GM21367 (cell line): Measurements from ENCODE around the gene NAALADL2.

Experiments
- ATAC-seq: cut with Tn5 transposase; IDR thresholded peaks from one replicate; pipeline ENCODE4 v1.9.1; 2021; ENCODE audit not compliant: unreplicated experiment

Gene NAALADL2

DNA sequence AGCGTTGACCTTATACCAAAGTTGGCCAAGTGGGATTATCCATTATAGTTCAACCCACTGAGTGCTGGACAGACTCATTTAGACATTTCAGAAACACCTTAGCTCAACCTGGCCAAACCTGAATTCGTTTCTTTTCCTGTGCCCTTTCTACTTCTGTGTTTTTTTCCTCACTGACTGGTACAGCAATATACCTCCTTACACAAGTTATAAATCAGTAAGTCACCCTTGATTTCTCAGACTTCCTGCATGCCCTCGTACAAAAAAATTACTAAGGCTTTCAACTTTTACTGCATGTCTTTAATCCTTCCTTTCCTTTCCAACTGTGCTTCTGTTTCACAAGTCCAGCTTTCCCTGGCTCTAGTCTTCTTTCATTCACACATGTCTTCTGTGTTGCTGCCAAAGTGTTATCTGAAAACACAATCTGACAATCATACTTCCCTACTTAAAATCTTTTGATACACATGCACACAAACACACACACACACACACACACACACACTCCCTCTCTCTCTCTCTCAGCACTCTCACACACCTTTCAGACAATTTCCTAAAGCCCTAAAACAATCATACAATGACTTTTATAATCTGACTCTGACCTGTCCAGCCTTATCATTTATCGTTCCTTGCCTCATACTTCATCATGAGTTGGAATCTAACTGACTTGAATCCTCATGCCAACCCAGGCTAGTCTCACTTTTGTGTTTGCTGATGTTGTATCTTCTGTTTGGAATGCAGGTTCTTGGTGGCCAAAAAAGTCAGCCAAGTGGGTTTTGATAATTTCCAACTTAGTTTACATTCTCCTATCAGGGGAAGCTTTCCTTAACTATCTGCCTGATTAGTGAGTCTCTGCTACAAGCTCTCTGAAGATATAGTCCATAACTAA is 436.4 kb downstream of the NAALADL2 start:
- ATAC-seq: no peak

DNA sequence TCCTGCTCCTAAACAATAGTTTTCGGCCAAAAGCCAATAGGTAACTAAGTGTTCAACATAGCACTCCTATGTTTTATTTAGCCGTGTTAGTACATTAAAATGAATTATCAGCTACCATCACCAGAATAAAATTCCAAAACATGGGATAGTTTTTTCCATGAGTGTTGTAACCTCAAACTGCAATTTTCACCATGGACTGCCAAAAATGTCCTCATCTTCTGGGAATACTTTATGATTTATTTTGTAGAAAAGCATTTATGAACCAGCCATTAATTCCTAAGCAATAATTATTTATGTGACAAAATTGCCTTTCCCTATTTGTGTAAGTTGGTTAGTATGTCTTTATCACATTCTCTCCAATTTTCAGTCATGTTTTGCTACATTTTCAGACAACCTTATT is 438.1 kb downstream of the NAALADL2 start:
- no peak for ATAC-seq

DNA sequence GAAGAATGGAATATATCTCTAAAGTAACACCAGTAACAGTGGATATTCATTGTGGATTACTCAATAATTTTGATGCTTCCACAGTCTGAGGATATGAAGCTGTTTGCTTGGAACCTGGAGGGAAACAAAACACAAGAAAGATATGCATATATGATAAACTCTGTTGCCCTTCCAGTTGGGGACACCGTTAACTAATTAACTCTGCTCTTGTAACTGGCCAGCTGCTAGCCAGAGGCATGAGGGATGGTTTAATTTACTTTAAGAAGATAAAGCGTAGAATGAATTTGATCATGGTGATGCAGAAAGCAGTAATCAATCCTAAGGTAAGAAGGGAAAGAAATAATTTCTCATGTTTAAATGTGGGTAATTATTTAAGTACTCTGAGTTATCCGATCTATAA is 442.6 kb downstream of the NAALADL2 start:
- no peak for ATAC-seq

DNA sequence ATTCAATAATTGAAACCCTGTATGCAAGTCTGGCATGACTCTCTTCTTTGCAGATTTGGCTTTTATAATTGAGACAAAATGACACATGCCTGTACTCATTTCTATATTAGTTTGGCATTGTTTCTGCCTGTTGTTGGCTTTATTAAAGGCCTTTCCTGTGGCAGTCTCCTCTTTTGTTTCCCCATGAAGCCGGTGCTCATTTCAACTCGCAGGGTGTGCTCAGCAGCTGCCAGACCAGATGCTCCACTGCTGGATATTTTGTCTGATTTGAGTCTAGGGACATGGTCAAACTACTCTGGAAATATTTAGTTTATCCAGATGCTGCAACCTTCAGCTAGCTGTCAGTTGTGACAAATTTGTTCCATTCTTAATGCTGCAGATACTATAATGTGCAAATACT is 445.3 kb downstream of the NAALADL2 start:
- no peak for ATAC-seq

DNA sequence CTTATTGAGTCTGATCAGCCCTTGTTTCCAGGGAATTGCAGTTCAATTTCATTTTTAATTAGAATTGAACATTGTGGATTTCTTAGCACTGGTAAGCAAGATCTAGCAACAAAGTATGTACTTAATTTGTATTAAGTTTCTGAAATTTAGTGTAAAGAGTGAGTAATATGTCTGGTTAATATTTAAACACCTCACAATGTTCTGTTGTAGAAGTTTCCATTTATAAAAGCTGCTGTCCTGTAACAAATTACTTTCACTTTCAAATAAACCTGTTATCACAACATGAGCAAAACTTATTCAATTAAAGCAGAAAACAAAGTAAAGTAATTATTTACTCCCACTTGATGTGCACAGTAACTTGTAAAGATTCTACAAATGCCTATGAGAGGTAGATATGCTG is 448.5 kb downstream of the NAALADL2 start:
- peak; percentile 55 for ATAC-seq

DNA sequence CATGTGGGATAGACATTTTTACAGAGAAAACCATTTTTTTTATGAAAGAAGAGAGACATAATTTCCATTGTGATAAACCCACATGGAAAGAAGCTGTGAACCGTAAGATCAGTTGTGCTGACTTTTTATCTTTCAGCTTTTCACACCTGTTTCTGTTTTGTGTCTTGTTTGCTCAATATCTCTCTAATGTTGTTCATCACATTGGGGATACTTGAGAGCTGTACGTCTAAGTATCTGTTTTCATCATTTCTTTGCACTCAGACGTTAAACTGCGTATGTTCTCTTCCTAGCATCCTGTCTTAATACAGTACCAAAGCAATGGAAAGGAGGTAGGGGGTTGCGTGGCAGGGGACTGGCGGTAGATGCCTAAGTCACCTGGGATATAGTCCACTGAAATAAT is 449.0 kb downstream of the NAALADL2 start:
- ATAC-seq: no peak

DNA sequence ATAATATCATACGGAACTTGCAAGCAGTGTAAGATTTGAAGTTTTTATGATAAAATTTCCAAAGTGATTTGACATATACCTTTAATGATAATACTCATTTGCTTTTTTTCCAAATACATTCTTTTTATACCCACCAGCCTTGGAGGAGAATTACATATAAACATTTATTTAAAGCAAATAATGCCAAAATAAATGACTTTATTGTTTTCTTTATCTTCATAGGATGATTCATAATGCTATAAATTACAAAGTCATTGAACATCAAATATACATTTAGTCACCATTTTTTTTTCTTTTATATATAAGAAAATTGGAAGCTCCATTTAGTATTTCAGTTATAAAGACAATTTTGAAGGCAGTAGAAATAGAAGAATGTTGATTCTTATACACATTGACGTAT is 450.9 kb downstream of the NAALADL2 start:
- no peak for ATAC-seq

DNA sequence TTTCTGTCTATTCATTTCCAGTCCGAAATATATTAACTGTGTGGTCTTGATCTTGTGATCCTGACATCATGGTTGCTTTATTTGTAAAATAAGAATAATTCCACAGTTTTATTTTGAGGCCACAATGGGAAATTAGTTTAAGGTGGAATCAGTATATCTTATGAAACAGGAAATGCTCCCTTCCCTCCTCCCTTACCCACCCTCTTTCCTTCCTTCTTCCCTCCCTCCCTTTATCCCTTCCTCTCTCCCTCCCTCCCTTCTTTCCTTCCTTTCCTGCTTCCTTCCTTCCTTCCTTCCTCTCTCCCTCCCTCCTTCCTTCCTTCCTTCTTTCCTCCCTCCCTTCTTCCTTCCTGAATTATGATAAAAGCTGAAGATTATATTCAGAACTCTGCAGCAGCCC is 452.3 kb downstream of the NAALADL2 start:
- no peak for ATAC-seq

DNA sequence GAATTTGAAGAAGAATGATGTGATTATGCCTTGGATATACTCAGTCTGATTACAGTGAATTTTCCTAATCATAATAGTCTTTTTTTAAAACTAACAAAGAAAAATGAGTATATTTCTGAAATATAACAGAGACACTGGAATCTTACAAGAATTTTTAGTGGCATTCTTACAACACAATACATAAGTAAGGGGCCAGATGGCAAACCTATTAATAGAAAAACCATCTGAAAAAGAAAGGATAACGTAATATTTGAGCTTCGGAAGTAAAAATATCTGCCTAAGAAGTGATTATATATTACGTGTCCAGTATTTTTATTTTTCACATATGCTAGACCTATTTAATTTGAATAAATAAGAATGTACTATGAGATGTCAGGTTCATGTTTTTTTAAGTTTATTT is 452.8 kb downstream of the NAALADL2 start:
- ATAC-seq: no peak

DNA sequence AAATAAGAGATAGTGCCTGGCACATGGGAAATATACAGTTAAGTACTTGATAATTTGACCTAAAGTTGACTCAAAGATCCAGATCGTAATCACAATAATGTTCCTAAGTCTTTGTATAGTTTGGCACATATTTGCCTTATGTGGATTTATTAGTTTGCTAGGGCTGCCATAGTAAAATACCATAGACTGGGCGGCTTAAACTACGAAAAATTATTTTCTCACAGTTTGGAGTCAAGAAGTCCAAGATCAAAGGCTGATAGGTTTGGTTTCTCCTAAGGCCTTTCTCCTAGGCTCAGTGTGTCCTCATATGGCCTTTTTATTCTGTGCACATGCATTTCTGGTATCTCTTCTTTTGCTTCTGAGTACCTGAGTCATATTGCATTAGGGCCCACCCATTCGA is 453.7 kb downstream of the NAALADL2 start:
- no peak for ATAC-seq

DNA sequence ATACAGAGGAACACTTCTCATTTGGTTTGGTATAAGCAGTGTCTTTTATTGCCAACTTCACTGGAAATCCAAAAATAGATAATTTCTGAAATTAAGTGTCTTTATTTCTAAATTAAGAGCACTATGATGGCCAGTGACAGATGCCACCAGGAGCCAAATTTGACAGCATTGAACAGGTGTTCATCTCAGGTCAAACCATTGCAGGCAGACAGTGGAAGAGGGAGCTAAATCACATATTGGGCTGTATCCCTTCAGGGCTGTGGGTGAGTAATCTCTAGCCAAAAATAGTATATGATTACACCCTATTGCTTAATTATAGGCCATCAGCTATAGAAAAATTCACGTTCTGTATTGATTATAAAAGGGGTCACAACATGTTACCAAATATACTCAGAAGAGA is 457.7 kb downstream of the NAALADL2 start:
- ATAC-seq: no peak

DNA sequence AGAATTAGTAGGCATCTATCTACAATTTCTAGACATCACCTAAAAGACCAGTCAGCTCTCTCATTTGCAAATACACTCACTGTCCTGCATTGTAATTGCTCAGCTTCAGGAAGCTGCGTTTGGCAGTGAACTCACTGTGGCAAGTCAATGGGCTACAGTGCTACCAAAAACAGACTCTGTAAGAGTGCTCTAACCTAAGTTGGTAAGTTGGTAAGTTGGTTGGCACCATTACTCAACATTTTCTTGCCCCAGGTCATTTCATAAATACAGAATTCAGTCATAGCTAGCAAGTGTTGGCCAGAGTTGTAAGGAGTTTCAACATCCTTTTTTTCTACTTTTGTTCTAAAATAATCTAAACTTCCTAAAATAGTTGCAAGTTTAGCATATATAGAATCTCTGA is 466.3 kb downstream of the NAALADL2 start:
- no peak for ATAC-seq

DNA sequence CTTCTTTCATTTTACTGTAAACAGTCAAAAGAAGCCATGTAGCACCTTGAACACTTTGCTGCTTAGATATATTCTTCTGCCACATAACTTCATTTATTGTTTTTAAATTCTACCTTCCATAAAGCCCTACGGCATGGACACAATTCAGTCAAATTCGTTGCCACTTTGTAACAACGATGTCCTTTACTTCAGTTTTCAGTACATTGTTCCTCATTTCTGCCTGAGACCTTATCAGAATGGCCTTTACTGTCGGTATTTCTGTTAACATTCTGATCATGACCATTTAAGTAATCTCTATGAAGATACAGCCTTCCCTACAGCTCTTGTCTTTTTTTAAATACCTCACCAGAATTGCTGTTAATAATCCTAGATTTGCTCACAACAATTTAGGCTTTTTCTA is 466.9 kb downstream of the NAALADL2 start:
- no peak for ATAC-seq

DNA sequence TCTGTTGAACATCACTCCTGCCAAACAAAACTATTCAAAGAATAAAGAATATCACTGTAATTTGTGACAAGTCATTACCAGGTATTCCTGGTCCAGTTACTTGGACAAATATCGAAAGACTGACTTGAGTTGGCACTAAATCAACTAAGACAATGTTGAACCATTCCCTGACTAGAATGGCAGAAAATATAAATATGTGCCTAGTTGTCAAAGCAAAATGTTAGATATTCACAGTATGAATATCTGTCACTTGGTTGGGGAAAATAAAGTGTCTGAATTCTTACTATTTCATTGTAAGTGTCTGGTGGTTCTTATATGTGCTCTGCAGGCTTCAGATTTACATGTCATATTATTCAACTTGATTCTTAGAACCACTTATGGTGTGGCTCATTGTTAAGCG is 470.2 kb downstream of the NAALADL2 start:
- ATAC-seq: no peak

DNA sequence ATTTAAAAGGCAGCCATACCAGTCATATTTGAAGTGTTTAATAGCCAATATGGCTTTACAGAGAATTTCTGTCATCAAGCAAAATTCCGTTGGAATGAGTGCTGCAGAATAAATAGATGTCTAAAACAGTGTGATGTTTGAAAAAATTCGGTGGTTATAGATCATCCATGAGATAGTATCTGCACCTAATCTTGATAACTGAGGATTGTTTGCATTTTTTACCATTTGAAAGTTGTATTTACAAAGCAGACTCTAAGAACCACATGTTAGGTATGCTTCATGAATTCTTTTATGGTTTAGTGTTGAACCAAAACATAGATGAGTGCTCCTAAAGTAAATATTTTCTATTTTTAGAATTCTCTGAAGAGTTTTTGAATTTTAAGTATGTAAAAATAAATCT is 476.1 kb downstream of the NAALADL2 start:
- no peak for ATAC-seq

DNA sequence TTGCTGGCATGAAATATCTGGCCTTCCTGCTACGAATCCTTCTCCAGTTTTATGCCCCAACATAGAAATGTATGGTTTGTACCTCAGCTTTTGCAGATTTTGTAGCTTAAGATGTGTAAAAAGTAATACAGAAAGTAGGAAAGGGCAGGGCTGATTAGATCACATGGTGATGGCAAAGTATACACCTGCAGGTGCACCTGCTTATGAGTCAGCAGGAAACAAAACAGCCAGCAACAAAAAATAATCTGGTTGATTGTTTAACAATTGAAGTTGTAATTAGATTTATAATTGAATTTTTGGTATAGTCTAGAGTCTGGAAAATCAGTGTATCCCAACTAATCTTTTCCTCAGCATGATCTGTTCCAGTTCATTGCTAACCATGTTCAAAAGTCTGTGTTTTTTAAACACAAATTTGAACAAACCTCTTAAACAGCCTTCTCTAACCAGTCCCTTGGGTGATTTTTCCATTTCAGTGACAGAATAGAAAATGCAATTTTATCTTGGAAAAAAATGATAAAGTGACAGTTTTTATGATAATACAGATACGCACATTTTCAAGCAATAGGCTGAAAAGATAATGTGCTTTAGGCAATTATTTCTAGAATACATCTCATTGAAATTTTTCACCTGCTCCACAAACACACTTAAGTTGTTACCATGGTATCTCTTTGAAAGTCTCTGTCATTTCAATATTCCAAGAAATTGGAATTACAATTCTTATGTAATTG is 477.4 kb downstream of the NAALADL2 start:
- no peak for ATAC-seq

DNA sequence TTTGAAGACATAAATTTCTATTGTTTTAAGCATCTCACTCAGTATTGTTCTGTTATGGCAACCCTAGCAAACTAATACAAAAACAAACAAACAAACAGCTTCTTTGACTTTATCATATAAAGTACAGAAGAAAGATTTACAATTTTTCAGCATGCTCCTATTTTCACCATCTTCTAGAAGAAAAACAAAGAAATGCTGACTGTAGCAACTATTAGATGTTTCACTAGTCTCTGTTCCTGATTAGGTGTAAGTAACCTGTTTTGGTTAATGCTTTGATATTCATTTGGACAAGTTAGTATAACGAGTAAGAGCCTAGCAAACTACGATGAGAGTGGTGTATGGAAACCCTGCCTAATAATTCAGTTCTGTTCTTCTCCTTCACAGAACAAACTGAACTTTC is 478.5 kb downstream of the NAALADL2 start:
- ATAC-seq: no peak

DNA sequence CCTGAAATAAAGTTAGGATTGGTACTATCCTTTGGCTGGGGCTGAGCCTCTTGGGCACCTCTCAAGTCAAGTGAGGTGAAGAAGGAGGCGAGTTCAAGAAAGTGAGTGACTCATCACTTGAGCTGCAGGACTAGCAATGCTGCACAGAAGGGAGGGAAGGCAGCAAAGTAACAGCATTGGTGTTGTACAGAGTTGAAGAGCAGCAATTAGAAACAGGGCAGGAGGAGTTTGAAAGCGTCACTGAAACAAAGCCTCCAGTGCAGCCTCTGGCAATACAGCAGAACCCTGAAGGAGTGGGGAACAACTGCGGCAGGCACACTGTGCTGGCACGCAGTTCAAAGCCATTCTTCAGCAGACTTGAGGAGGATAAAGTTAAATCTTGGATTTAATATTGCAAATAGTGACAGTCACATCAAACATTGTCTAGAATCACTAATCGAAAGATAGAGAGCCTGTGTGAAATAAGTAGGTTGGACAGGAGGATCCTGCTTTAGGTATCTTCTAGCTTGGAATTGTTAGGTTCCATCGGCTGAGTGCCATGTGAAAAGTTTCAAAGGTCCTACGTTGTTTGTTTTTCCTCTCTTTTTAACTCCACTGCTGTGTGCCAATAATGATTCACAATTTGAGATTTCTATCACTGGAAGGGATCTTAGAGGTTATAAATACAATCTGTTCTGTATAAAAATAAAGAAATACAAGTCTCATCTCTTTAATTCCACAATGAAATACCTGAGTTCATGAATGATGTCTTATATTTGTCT is 479.8 kb downstream of the NAALADL2 start:
- ATAC-seq: no peak

DNA sequence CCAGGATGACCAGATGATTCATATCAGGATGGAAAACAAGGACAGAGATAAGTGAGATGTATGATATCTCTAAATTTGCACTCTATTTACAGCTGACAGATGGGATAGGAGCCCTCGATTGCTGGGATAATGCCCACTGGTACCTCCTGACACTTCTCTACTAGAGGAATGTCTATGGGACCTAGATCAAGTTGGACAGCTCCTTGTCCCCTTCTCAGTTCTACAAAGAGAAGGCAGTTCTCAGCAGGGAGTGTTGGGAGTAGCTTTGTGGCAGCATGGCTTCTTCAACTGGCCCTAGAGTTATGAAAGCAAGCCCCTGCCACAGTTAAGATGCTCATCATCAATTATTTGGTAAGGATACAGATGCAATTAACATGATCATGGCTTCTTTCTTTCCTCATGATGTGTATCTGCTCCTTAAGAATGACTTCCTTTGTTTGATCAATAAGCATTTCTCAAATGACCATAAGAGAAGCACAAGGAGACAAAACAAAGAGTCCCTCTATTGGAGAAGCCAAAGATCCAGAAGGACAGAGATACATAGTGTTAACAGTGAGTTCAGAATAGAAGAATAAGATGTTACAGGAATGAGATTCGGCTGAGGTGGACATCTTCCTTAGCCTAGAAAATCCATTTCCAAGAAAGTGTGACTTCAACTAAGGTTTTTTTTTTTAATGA is 481.3 kb downstream of the NAALADL2 start:
- no peak for ATAC-seq

DNA sequence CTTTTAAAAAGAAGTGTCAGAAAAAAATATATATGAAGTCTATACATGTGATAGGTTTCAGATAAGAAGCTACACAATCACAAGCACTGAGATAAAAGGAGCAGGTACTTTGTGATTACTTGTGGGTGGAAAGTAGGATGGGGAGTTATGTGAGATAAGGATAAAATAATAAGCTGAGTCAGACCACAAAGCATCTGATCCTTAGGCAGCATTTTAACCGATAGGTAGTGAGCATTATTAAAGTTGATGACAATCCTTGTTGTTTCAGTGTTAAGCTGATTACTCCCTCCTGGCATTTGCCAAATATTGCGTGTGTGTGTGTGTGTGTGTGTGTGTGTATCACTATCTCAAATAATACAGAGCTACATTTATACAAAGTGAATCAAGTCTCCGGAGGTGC is 483.1 kb downstream of the NAALADL2 start:
- ATAC-seq: no peak

DNA sequence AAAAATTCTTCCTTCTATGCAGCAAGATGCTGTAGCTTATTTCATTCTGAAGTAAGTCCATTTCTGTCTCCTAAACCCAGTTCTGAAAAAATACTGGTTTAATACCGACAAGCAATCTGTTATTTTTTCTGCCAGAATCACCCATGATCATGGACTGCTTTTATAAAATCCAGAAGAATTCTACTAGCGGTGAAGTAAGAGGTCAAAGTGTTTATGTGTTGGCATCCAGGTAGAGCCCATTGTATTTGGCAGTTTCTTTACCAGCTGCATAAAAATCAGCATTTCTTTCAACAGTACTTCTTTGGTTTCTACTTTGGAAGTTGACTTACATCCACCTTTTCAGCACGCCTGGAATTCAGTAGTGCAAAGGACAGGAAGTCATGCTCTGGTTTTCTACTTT is 484.8 kb downstream of the NAALADL2 start:
- no peak for ATAC-seq
